Measurements from ENCODE around the gene MUCL1.

GRCh38 chr12:54829511-54829910, 24.8 kb upstream of the MUCL1 start:
- TF ChIP-seq CTCF (IDR thresholded peaks at IDR 0.05) (no peak), POLR2AphosphoS5 (IDR thresholded peaks at IDR 0.05; ENCODE audit: low read depth, low read length) (no peak), REST (IDR thresholded peaks at IDR 0.05; ENCODE audit: insufficient read depth in 1 of 2, low read depth in 2 of 2, low read length in 1 of 2) (no peak), SIN3A (IDR thresholded peaks at IDR 0.05; ENCODE audit: borderline replicate concordance, insufficient read depth, low read depth, low read length) (no peak), TCF7L2 (IDR thresholded peaks at IDR 0.05; ENCODE audit: low read depth, low read length) (no peak)

Measured in Panc1 (cell line).